ENCODE results near the gene TRIM66.

TRIM66 gene

GRCh38 chr11:8608652-8609051, 73.8 kb downstream of the TRIM66 start:
- no peak overlapping the region for H3K4me3 ChIP-seq (ENCODE audit: low read depth, low read length)
- H3K27ac ChIP-seq, result no peak overlapping the region
- no peak for DNase-seq
- H3K36me3 ChIP-seq, result no peaks in the 10 kb centered on the region
- no peaks in the 10 kb centered on the region for H3K9me3 ChIP-seq (ENCODE audit: severe bottlenecking)
- TF ChIP-seq CTCF (IDR thresholded peaks at IDR 0.05; ENCODE audit: low read depth, low read length), result no peak
- no peaks in the 10 kb centered on the region for H3K27me3 ChIP-seq (ENCODE audit: insufficient read depth, low read depth, severe bottlenecking)

DNA sequence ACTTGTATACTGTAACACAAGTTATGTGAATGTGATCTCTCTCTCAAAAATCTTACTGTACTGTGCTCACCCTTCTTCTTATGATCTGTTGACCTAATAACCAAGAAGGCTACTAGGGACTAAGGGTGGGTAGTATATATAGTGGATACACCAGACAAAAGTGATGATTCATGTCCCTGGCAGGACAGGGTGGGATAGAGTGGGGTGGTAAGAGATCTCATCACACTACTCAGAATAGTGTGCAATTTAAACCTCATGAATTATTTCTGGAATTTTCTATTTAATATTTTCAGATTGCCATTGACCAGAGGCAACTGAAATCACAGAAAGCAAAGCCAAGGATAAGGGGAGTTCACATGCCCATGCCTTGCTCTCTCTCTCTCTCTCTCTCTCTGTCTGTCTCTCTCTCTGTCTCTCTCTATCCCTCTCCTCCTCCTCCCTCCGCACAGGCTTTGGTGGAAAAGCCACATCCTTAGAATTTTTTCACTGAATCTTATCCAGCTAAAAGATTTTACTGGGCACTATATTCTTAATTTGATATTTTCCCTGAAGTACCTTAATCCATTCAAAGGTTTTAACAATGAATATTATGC, 76.4 kb downstream of the TRIM66 start:
- no peaks in the 10 kb centered on the region for H3K36me3 ChIP-seq
- no peaks in the 10 kb centered on the region for H3K27me3 ChIP-seq (ENCODE audit: insufficient read depth, low read depth, severe bottlenecking)
- no peak for DNase-seq
- TF ChIP-seq CTCF (IDR thresholded peaks at IDR 0.05; ENCODE audit: low read depth, low read length), result no peak
- H3K4me3 ChIP-seq (ENCODE audit: low read depth, low read length), result no peak overlapping the region
- H3K9me3 ChIP-seq (ENCODE audit: severe bottlenecking), result no peaks in the 10 kb centered on the region
- H3K27ac ChIP-seq, result no peak overlapping the region

DNA sequence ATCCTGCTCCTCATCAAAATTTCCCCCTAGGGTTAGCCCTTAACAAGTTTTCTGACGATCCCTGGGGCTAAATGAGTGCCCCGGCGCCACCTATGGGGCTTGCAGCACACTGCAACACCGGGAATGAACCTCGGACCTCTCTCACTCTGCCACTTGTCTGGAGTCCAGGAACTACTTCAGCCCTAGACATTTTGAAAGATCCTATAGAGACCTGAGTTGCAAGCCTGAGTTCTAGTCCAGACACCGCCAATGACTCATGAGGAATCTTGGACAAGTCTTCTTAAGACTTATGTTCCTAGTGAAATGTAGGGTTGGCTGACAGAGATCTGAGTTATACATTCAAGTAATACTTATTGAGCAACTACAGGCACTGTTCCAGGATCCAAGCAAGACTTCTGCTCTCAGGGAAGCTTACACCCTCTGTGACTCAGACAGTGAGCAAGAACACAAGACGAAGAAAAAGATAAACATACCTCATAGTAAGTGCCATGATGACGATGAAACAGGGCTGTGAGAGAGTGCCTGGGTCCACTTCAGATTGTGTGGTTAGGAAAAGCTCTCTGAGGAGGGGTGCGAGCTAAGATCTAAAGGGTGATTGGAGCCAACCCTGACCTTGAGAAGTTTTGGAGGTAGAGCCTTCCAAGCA, 78.3 kb downstream of the TRIM66 start:
- Histone ChIP-seq H3K36me3 (no peaks in the 10 kb centered on the region), H3K27me3 (ENCODE audit: insufficient read depth, low read depth, severe bottlenecking) (no peaks in the 10 kb centered on the region), H3K9me3 (ENCODE audit: severe bottlenecking) (no peaks in the 10 kb centered on the region), H3K27ac (no peak overlapping the region), H3K4me3 (ENCODE audit: low read depth, low read length) (no peak overlapping the region)
- TF ChIP-seq CTCF (IDR thresholded peaks at IDR 0.05; ENCODE audit: low read depth, low read length), result peak; percentile 78
- DNase-seq, result peak; percentile 58

DNA sequence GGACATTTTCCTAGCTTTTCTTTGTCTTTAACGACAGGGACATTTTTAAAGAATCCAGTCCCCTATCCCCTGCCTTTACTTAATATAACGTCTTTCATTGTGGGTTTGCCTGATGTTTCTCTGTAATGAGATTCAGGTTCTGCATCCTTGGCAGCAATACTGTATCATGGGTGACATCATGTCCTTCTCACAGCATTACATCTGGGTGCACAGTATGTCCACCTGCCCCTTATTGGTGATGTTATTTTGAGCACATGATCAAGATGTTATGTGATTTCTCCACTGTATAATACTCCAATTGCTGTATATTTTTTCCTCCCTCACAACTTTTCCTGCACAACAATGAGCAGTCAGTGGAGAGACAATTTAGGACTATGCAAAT, 78.8 kb downstream of the TRIM66 start:
- Histone ChIP-seq H3K9me3 (ENCODE audit: severe bottlenecking) (no peaks in the 10 kb centered on the region), H3K36me3 (no peaks in the 10 kb centered on the region), H3K27ac (no peak overlapping the region), H3K27me3 (ENCODE audit: insufficient read depth, low read depth, severe bottlenecking) (no peaks in the 10 kb centered on the region), H3K4me3 (ENCODE audit: low read depth, low read length) (no peak overlapping the region)
- TF ChIP-seq CTCF (IDR thresholded peaks at IDR 0.05; ENCODE audit: low read depth, low read length), result no peak
- DNase-seq, result no peak

GRCh38 chr11:8601376-8602133, 80.9 kb downstream of the TRIM66 start:
- no peak overlapping the region for H3K27ac ChIP-seq
- H3K4me3 ChIP-seq (ENCODE audit: low read depth, low read length), result no peak overlapping the region
- H3K27me3 ChIP-seq (ENCODE audit: insufficient read depth, low read depth, severe bottlenecking), result no peaks in the 10 kb centered on the region
- no peaks in the 10 kb centered on the region for H3K36me3 ChIP-seq
- no peak for TF ChIP-seq CTCF (IDR thresholded peaks at IDR 0.05; ENCODE audit: low read depth, low read length)
- DNase-seq, result peak; percentile 23
- H3K9me3 ChIP-seq (ENCODE audit: severe bottlenecking), result no peaks in the 10 kb centered on the region
